Cardiac muscle cell (in vitro differentiated cells and primary cell): Measurements from ENCODE around the gene ZNF616. TPM values are rescaled to one million over a fixed set of nuclear protein-coding genes. Genes with fewer than 3 reads are reported as not detected.

Experiments used
- DNase-seq, 2 donors: peaks; one replicate each; pipeline versions ENCODE4 v3.0.0 to v3.0.0-alpha.2; 2010 to 2017; ENCODE audit warnings: low read depth in 1 of 2, low spot score in 1 of 2
- H3K27ac ChIP-seq: fragments of 200-600 bp; sonication (generic); 2 replicates; pipeline ENCODE4 v1.5.1; 2016
- H3K27me3 ChIP-seq: fragments of 200-600 bp; sonication (generic); 2 replicates; pipeline ENCODE4 v1.6.0; 2016; ENCODE audit warnings: control low read depth
- H3K36me3 ChIP-seq: fragments of 200-600 bp; sonication (generic); 2 replicates; pipeline ENCODE4 v1.5.1; 2016; ENCODE audit warnings: control low read depth
- H3K4me1 ChIP-seq: fragments of 200-600 bp; sonication (generic); 2 replicates; pipeline ENCODE4 v1.8.1; 2017; ENCODE audit warnings: low read depth, mild to moderate bottlenecking, mixed run types
- H3K4me3 ChIP-seq: fragments of 200-600 bp; sonication (generic); 2 replicates; pipeline ENCODE4 v1.5.1; 2016; ENCODE audit warnings: mild to moderate bottlenecking
- H3K9me3 ChIP-seq: fragments of 200-600 bp; sonication (generic); 2 replicates; pipeline ENCODE4 v1.5.1; 2017; ENCODE audit warnings: low read depth, mild to moderate bottlenecking, control low read depth
- polyA plus RNA-seq: library from polyadenylated mRNA; unstranded; fragments of >200 nt; fragmentation: Nextera tagmentation; extraction: Ambion mirVana; gene quantifications from 2 replicates; pipeline ENCODE4 v1.2.1, GENCODE V29; 2016
- total RNA-seq: library from RNA; depleted of rRNA; stranded (reverse); fragments of >200 nt; gene quantifications from 2 replicates; pipeline ENCODE4 v1.2.3, GENCODE V29; 2016
- TF ChIP-seq, protein P1 (sequence below): IDR thresholded peaks from 2 replicates; pipeline ENCODE4 v1.5.1; 2012; ENCODE audit warnings: low read depth, mild to moderate bottlenecking, low read length

The ZNF616 gene
- total and polyA plus RNA-seq, 2 experiments from 2014 or later, result 7.7 to 11.9 TPM

GRCh38 chr19:52142001-52142595 lies 2.4 kb upstream of the ZNF616 start:
- TF ChIP-seq, protein P1, sequence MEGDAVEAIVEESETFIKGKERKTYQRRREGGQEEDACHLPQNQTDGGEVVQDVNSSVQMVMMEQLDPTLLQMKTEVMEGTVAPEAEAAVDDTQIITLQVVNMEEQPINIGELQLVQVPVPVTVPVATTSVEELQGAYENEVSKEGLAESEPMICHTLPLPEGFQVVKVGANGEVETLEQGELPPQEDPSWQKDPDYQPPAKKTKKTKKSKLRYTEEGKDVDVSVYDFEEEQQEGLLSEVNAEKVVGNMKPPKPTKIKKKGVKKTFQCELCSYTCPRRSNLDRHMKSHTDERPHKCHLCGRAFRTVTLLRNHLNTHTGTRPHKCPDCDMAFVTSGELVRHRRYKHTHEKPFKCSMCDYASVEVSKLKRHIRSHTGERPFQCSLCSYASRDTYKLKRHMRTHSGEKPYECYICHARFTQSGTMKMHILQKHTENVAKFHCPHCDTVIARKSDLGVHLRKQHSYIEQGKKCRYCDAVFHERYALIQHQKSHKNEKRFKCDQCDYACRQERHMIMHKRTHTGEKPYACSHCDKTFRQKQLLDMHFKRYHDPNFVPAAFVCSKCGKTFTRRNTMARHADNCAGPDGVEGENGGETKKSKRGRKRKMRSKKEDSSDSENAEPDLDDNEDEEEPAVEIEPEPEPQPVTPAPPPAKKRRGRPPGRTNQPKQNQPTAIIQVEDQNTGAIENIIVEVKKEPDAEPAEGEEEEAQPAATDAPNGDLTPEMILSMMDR, result no peak
- no peaks in the 10 kb centered on the region for H3K36me3 ChIP-seq
- no peaks in the 10 kb centered on the region for H3K27me3 ChIP-seq
- no peak for DNase-seq
- H3K27ac ChIP-seq, result no peak overlapping the region
- H3K9me3 ChIP-seq, result no peaks in the 10 kb centered on the region
- peaks cover 5% of the 10 kb centered on the region for H3K4me1 ChIP-seq
- no peak overlapping the region for H3K4me3 ChIP-seq

DNA sequence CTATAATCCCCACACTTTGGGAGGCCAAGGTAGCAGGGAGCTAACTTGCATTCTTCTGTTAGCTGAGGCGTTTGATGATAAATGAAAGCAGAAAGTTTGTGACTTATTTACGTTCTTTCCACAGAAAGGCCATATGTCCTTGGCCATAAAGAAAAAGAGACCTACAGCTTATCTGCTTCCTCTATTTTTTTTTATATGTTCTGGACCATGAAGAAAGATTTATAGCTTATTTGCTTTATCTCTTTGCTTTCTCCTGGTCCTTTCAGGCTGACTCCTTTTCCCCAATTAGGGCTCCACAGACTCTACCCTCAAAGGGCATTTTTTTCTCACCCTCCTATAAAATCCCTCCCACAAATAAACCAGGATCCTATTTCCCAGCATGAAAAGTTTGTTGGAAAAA lies 1.5 kb upstream of the ZNF616 start:
- no peak overlapping the region for H3K4me3 ChIP-seq
- no peaks in the 10 kb centered on the region for H3K9me3 ChIP-seq
- no peak overlapping the region for H3K27ac ChIP-seq
- DNase-seq, result no peak
- TF ChIP-seq, protein P1, result no peak
- no peaks in the 10 kb centered on the region for H3K27me3 ChIP-seq
- H3K36me3 ChIP-seq, result no peaks in the 10 kb centered on the region
- peaks cover 5% of the 10 kb centered on the region for H3K4me1 ChIP-seq

DNA sequence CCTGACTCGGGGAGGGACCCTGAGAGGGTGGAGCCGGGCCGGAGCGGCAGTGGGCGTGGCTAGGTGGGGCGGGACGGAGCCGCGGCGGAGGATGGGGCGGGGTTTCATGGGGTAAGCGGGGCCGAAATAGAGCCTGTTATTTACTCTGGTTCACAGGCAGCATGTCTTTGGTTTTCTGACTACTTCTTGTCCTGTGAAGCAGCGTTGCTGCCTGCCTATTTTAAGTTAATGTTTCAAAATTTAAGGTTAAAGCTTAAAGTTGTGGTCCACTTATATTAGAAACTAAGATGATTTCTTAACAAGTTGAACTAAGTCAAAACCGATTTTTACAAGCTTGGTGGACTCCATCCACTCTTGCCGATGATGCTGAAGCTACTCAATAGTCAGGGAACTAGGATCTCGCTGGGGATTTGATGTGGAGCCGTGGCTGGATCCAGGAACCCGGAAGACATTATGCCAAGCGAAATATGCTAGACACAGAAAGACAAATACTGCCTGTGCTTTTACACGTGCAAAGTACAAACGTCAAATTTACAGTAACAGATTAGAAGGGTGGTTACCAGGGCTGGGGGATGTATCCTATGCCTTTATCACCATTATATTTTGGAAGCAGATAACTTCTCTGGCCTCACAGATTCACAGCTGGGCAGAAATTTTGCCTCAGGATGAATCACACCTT lies 433 bp upstream of the ZNF616 start:
- Histone ChIP-seq H3K4me1 (peaks cover 5% of the 10 kb centered on the region), H3K36me3 (no peaks in the 10 kb centered on the region), H3K9me3 (no peaks in the 10 kb centered on the region), H3K4me3 (peak overlapping the region; percentile 10), H3K27me3 (no peaks in the 10 kb centered on the region), H3K27ac (peak overlapping the region; percentile 31)
- no peak for DNase-seq
- TF ChIP-seq, protein P1, result no peak

DNA sequence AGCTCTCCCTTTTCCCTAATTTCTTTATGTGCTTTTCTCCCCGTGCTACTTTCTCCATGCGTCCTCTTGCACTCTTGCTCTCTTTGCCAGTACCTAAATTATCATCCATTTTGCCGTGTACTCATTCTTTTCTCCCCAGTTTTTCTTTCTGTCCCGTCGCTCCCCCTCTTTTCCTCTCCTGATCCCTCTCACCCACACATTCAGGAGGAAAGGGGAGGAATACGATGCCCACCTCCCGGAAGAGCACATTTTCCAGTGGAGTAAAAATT lies 821 bp downstream of the ZNF616 start:
- TF ChIP-seq, protein P1, result no peak
- Histone ChIP-seq H3K4me3 (peak overlapping the region; percentile 79), H3K27me3 (no peaks in the 10 kb centered on the region), H3K4me1 (peaks cover 5% of the 10 kb centered on the region), H3K9me3 (no peaks in the 10 kb centered on the region), H3K36me3 (no peaks in the 10 kb centered on the region), H3K27ac (peak overlapping the region; percentile 93)
- DNase-seq, result no peak

- Histone ChIP-seq H3K36me3 (no peaks in the 10 kb centered on the region), H3K4me3 (peak overlapping the region; percentile 79), H3K4me1 (peaks cover 5% of the 10 kb centered on the region), H3K27me3 (no peaks in the 10 kb centered on the region), H3K27ac (peak overlapping the region; percentile 93), H3K9me3 (no peaks in the 10 kb centered on the region)
- peak; percentile 29 to 65 for DNase-seq
- TF ChIP-seq, protein P1, result no peak
These were observed 1.3 kb downstream of the ZNF616 start for GRCh38 chr19:52138278-52138982.
